Measurements from ENCODE around the gene GADD45A. TPM values are rescaled to one million over a fixed set of nuclear protein-coding genes. Genes with fewer than 3 reads are reported as not detected.

The GADD45A gene
- total and polyA plus RNA-seq, 10 donors = 17.5 to 63.7 (median 29.8) TPM

- no peaks in the 10 kb centered on the region for H3K9me3 ChIP-seq
- DNase-seq = no peak
Measured at GRCh38 chr1:67733681-67734322, 48.8 kb downstream of the GADD45A start.

GRCh38 chr1:67734323-67734690 is 49.3 kb downstream of the GADD45A start:
- TF ChIP-seq POLR2A (IDR thresholded peaks at IDR 0.05) (no peak), POLR2AphosphoS5 (IDR thresholded peaks at IDR 0.05) (no peak)
- TF ChIP-seq, protein P1, sequence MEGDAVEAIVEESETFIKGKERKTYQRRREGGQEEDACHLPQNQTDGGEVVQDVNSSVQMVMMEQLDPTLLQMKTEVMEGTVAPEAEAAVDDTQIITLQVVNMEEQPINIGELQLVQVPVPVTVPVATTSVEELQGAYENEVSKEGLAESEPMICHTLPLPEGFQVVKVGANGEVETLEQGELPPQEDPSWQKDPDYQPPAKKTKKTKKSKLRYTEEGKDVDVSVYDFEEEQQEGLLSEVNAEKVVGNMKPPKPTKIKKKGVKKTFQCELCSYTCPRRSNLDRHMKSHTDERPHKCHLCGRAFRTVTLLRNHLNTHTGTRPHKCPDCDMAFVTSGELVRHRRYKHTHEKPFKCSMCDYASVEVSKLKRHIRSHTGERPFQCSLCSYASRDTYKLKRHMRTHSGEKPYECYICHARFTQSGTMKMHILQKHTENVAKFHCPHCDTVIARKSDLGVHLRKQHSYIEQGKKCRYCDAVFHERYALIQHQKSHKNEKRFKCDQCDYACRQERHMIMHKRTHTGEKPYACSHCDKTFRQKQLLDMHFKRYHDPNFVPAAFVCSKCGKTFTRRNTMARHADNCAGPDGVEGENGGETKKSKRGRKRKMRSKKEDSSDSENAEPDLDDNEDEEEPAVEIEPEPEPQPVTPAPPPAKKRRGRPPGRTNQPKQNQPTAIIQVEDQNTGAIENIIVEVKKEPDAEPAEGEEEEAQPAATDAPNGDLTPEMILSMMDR (IDR thresholded peaks at IDR 0.05 in 8 of 11, conservative IDR thresholded peaks at IDR 0.05 in 3 of 11) = no peak
- intact Hi-C loops (cut with DNase I; ENCODE audit: low total_unique reads) = no loop called here
- Histone ChIP-seq H3K4me3 (no peak overlapping the region), H3K36me3 (no peaks in the 10 kb centered on the region), H3K27ac (peak overlapping the region in 6 of 8 donors; percentile 19 to 82 (median 75)), H3K9me3 (no peaks in the 10 kb centered on the region), H3K27me3 (replicated peaks in 1 of 7) (no peaks in the 10 kb centered on the region), H3K4me1 (peaks cover 26 to 62% (median 51%) of the 10 kb centered on the region in 6 donors)
- 51 to 80% (median 61%) methylated on average over 3 of the region's 3 CpGs for WGBS, 5 donors
- no peak for DNase-seq

More at GRCh38 chr1:67733681-67734322, 48.8 kb downstream of the GADD45A start:
- Histone ChIP-seq H3K4me1 (peaks cover 26 to 62% (median 51%) of the 10 kb centered on the region in 6 donors), H3K4me3 (no peak overlapping the region), H3K27me3 (replicated peaks in 1 of 7) (no peaks in the 10 kb centered on the region), H3K27ac (peak overlapping the region in 6 of 8 donors; percentile 19 to 82 (median 75)), H3K36me3 (no peaks in the 10 kb centered on the region)
- intact Hi-C loops (cut with DNase I; ENCODE audit: low total_unique reads) = no loop called here
- WGBS, 5 donors = 15 to 26% (median 18%) methylated on average over 4 of the region's 4 CpGs
- TF ChIP-seq POLR2AphosphoS5 (IDR thresholded peaks at IDR 0.05) (no peak), POLR2A (IDR thresholded peaks at IDR 0.05) (no peak)
- TF ChIP-seq, protein P1 (IDR thresholded peaks at IDR 0.05 in 8 of 11, conservative IDR thresholded peaks at IDR 0.05 in 3 of 11) = no peak

DNA sequence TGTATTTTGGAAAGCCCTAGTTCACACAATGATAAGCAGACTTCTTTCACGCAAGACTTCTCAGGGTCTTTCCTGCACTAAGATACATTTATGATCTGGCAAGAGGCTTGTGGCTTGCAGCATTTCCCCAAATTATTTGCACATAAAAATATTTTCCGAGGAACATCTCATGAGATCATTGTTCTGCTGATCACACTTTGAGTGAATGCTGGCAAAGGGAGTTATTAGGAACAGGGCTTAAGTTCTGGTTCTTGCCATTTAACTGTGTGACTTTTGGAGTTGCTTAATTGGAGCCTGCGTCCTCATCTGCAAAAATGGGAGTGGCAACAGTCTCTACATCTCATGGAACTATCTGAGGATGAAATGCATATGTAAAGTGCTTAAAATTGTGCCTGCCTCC is 50.2 kb downstream of the GADD45A start:
- peaks cover 26 to 62% (median 51%) of the 10 kb centered on the region in 6 donors for H3K4me1 ChIP-seq
- H3K9me3 ChIP-seq = no peaks in the 10 kb centered on the region
- H3K4me3 ChIP-seq = no peak overlapping the region
- TF ChIP-seq POLR2A (IDR thresholded peaks at IDR 0.05) (no peak), POLR2AphosphoS5 (IDR thresholded peaks at IDR 0.05) (no peak)
- TF ChIP-seq, protein P1 (IDR thresholded peaks at IDR 0.05 in 8 of 11, conservative IDR thresholded peaks at IDR 0.05 in 3 of 11) = no peak
- 31 to 65% (median 52%) methylated on average over 3 of the region's 3 CpGs for WGBS, 5 donors
- no peaks in the 10 kb centered on the region for H3K27me3 ChIP-seq (replicated peaks in 1 of 7)
- DNase-seq = no peak
- intact Hi-C loops (cut with DNase I; ENCODE audit: low total_unique reads) = no loop called here
- H3K36me3 ChIP-seq = no peaks in the 10 kb centered on the region
- peak overlapping the region in 7 of 8 donors; percentile 33 to 82 (median 75) for H3K27ac ChIP-seq

- Histone ChIP-seq H3K27me3 (replicated peaks in 1 of 7) (no peaks in the 10 kb centered on the region), H3K4me3 (peak overlapping the region in 3 of 8 donors; percentile 6 to 51 (median 12)), H3K36me3 (no peaks in the 10 kb centered on the region), H3K4me1 (peaks cover 26 to 62% (median 51%) of the 10 kb centered on the region in 6 donors), H3K9me3 (no peaks in the 10 kb centered on the region), H3K27ac (peak overlapping the region; percentile 9 to 82 (median 74))
- peak; percentile 88 for DNase-seq
- WGBS, 5 donors = 8 to 16% (median 12%) methylated on average over 11 of the region's 11 CpGs
- intact Hi-C loops (cut with DNase I; ENCODE audit: low total_unique reads) = no loop called here
- TF ChIP-seq POLR2AphosphoS5 (IDR thresholded peaks at IDR 0.05) (peak; percentile 41 to 70 (median 67)), POLR2A (IDR thresholded peaks at IDR 0.05) (no peak)
Measured at GRCh38 chr1:67735806-67736627, 51.0 kb downstream of the GADD45A start.

Measured in spleen (tissue), 11 donors.